Transverse colon (tissue), 4 donors: Measurements from ENCODE around the gene ZNF487. TPM values are rescaled to one million over a fixed set of nuclear protein-coding genes. Genes with fewer than 3 reads are reported as not detected.
"Not testable (repeated sequence)": the region's sequence is repeated elsewhere in the genome, so short reads cannot be mapped to it uniquely, and the experiment has no call there.

Experiments
- DNase-seq: peaks from one replicate; pipeline ENCODE4 v3.0.0-alpha.2; 2019
- H3K27ac ChIP-seq, 4 donors: fragments of 200-600 bp; sonication (generic); 2 replicates each; pipeline ENCODE4 v1.5.1; 2016 to 2018; ENCODE audit warnings: inconsistent platforms in 4 of 4
- H3K27me3 ChIP-seq: fragments of 200-600 bp; sonication (generic); 2 replicates; pipeline ENCODE4 v1.5.1; 2017; ENCODE audit warnings: inconsistent platforms
- H3K36me3 ChIP-seq, 4 donors: fragments of 200-600 bp; sonication (generic); 2 replicates each; pipeline ENCODE4 v1.5.1; 2017 to 2019; ENCODE audit warnings: inconsistent platforms in 4 of 4
- H3K4me1 ChIP-seq, 4 donors: fragments of 200-600 bp; sonication (generic); 2 replicates each; pipeline ENCODE4 v1.5.1; 2017 to 2020; ENCODE audit warnings: inconsistent platforms in 4 of 4
- H3K4me3 ChIP-seq, 4 donors: fragments of 200-600 bp; sonication (generic); 1 replicate in 1 of 4; 2 replicates in 3 of 4; pipeline versions ENCODE4 v1.5.1 to v1.6.1; 2017 to 2019; ENCODE audit warnings: inconsistent platforms in 4 of 4
- H3K9me3 ChIP-seq, 2 donors: fragments of 200-600 bp; sonication (generic); 2 replicates each; pipeline ENCODE4 v1.5.1; 2017 to 2019; ENCODE audit warnings: inconsistent platforms in 2 of 2
- EP300 ChIP-seq: sonication (generic); formaldehyde crosslinking; IDR thresholded peaks from one replicate; pipeline ENCODE4 v1.6.1; 2017; ENCODE audit warnings: antibody characterized with exemption, low read depth
- POLR2A ChIP-seq: fragments of 450-650 bp; IDR thresholded peaks from one replicate; pipeline ENCODE4 v1.6.1; 2016; ENCODE audit warnings: antibody characterized with exemption, mild to moderate bottlenecking, moderate library complexity
- POLR2AphosphoS5 ChIP-seq, 3 donors: sonication (generic); formaldehyde crosslinking; IDR thresholded peaks; one replicate each; pipeline ENCODE4 v1.6.1; 2016; ENCODE audit warnings: antibody characterized with exemption in 3 of 3
- WGBS, 2 donors: methylation state at CpG; one replicate each; pipeline ENCODE4 v1.1.5; 2018; ENCODE audit warnings: low coverage in 1 of 2; 5-methylcytosine and 5-hydroxymethylcytosine counted together
- in situ Hi-C, 4 donors: fragments of 200-750 bp; cut with MboI; loops; one replicate each; pipeline versions ENCODE4 v1.15.0 to v1.15.1; 2017; ENCODE audit warnings: low sequenced_read_pairs in 3 of 4, low pct_ligation_motif_present in 1 of 4, low pct_unique_long_range_greater_than_20kb in 1 of 4
- intact Hi-C: fragments of 100-400 bp; cut with DNase I; formaldehyde crosslinking; loops from one replicate; pipeline ENCODE4 v1.15.1; 2023; ENCODE audit warnings: low total_unique reads
- total RNA-seq, 4 donors: library from RNA; depleted of rRNA; stranded (reverse); fragments of >200 nt; gene quantifications; one replicate each; pipeline ENCODE4 v1.1.0, GENCODE V29; 2016
- TF ChIP-seq, protein P1 (sequence below), 5 experiments: fragments of 200-600 bp in 3 of 5; fragments of 450-650 bp in 2 of 5; sonication (generic) in 3 of 5; IDR thresholded peaks; 1 replicate in 2 of 5; 2 replicates in 3 of 5; pipeline ENCODE4 v1.5.1; 2016 to 2017; ENCODE audit warnings: antibody characterized with exemption in 5 of 5, inconsistent platforms in 3 of 5, mild to moderate bottlenecking in 2 of 5, moderate library complexity in 1 of 5

ZNF487 gene
- total RNA-seq, 4 donors from 2014 or later: 6.3 to 15.0 (median 7.9) TPM

DNA sequence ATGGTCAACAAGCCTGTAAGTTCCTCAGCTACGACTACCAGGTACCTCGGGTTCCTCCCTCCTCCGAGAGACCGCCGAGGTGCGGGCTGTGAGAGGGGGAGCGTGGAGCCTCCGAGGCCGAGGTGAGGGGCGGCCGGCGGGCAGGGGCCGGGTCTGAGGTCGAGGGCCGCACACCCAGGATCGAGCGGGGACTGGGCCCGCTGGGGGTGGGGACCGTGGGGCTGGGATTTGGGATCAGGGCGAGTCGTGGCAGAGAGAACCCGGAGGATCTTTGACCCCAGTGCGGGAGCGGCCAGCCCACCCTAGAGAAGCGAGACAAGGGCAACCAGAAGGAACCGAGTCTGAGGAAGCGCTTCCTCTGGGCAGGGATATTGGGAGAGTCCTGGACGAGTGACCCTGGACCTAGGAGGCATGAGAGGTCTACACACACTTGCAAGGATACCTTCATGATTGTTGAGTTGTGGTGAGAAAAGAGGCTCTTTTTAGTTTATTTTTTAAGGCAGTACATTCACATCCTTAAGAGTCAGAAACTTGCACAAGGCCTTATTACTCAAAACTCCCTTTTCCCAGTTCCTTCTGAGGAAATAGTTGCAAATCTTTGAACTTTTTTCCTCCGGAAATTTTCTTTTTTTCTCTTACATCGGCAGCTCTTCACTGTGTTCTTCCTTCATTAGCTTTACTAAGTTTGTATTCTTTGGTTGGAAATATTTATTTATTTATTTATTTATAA, 395 bp downstream of the ZNF487 start:
- in situ Hi-C loops: no loop called here

DNA sequence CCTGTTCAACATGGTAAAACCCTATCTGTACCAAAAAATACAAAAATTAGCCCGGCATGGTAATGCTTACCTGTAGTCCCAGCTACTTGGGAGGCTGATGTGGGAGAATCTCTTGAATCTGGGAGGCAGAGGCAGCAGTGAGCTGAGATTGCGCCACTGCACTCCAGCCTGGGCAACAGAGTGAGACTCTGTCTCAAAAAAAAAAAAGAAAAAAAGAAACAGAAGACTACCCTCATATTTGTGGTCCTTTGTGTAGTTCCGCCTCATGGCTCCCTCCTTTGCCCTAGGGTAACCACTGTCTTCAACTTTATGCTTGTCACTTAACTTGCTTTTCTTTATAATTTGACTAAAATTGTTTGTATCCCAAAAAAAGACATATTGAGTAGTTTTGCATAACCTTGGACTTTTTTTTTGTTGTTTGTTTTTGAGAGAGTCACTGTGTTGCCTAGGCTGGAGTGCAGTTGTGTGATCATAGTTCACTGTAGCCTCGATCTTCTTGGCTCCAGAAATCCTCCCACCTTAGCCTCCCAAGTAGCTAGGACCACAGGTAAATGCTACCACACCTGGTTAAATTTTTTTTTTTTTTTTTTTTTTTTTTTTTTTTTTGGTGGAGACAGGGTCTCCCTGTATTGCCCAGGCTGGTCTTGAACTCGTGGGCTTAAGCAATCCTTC, 3.7 kb downstream of the ZNF487 start:
- no peak overlapping the region for H3K4me3 ChIP-seq
- H3K4me1 ChIP-seq: peaks cover 0 to 16% (median 2%) of the 10 kb centered on the region in 4 donors
- intact Hi-C loops (no loop called here), in situ Hi-C loops (no loop called here)
- H3K27ac ChIP-seq: no peak overlapping the region
- no peaks in the 10 kb centered on the region for H3K36me3 ChIP-seq
- WGBS, 2 donors: 89 to 92% methylated on average over 4 of the region's 5 CpGs
- DNase-seq: no peak
- H3K27me3 ChIP-seq: no peaks in the 10 kb centered on the region
- no peaks in the 10 kb centered on the region for H3K9me3 ChIP-seq
- TF ChIP-seq POLR2AphosphoS5 (IDR thresholded peaks at IDR 0.05) (no peak), POLR2A (no peak), EP300 (no peak)
- TF ChIP-seq, protein P1, sequence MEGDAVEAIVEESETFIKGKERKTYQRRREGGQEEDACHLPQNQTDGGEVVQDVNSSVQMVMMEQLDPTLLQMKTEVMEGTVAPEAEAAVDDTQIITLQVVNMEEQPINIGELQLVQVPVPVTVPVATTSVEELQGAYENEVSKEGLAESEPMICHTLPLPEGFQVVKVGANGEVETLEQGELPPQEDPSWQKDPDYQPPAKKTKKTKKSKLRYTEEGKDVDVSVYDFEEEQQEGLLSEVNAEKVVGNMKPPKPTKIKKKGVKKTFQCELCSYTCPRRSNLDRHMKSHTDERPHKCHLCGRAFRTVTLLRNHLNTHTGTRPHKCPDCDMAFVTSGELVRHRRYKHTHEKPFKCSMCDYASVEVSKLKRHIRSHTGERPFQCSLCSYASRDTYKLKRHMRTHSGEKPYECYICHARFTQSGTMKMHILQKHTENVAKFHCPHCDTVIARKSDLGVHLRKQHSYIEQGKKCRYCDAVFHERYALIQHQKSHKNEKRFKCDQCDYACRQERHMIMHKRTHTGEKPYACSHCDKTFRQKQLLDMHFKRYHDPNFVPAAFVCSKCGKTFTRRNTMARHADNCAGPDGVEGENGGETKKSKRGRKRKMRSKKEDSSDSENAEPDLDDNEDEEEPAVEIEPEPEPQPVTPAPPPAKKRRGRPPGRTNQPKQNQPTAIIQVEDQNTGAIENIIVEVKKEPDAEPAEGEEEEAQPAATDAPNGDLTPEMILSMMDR (IDR thresholded peaks at IDR 0.05): no peak

More for the DNA sequence above, 395 bp downstream of the ZNF487 start:
- H3K4me3 ChIP-seq: peak overlapping the region; percentile 56 to 87 (median 86)
- intact Hi-C loops: no loop called here
- no peaks in the 10 kb centered on the region for H3K27me3 ChIP-seq
- WGBS, 2 donors: 6 to 25% methylated on average over 2 to 27 of the region's 30 CpGs
- peak overlapping the region; percentile 97 to 99 (median 98) for H3K27ac ChIP-seq
- H3K36me3 ChIP-seq: no peaks in the 10 kb centered on the region
- H3K9me3 ChIP-seq: no peaks in the 10 kb centered on the region
- H3K4me1 ChIP-seq: peaks cover 3 to 16% (median 4%) of the 10 kb centered on the region in 4 donors
- no peak for DNase-seq
- TF ChIP-seq POLR2AphosphoS5 (IDR thresholded peaks at IDR 0.05) (peak in 1 of 3 donors; percentile 39), POLR2A (no peak), EP300 (no peak)
- TF ChIP-seq, protein P1 (IDR thresholded peaks at IDR 0.05): no peak

DNA sequence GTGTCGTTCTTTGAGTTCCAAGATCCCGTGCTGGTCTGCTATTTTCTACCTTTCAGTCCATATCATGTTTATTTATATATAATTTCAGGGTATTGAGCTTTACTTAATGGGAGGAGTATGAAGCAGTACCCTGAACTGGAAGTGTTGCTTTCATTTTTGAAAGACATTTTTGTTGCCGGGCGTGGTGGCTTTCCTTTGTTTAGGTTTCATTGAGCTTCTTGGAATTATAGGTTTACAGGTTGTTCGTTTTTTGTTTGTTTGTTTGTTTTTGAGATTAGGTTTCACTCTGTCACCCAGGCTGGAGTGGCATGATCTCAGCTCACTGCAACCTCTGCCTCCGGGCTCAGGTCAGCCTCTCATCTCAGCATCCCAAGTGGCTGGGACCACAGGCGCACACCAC, 7.4 kb downstream of the ZNF487 start:
- intact Hi-C loops: no loop called here
- Histone ChIP-seq H3K9me3 (no peaks in the 10 kb centered on the region), H3K27me3 (no peaks in the 10 kb centered on the region), H3K27ac (no peak overlapping the region), H3K4me1 (peaks cover 0 to 7% (median 0%) of the 10 kb centered on the region in 4 donors), H3K4me3 (no peak overlapping the region), H3K36me3 (no peaks in the 10 kb centered on the region)
- TF ChIP-seq POLR2A (no peak), POLR2AphosphoS5 (IDR thresholded peaks at IDR 0.05) (no peak), EP300 (no peak)
- TF ChIP-seq, protein P1 (IDR thresholded peaks at IDR 0.05): no peak
- no peak for DNase-seq
- WGBS, 2 donors: 55 to 76% methylated on average over 6 to 7 of the region's 7 CpGs
- in situ Hi-C loops: no loop called here

DNA sequence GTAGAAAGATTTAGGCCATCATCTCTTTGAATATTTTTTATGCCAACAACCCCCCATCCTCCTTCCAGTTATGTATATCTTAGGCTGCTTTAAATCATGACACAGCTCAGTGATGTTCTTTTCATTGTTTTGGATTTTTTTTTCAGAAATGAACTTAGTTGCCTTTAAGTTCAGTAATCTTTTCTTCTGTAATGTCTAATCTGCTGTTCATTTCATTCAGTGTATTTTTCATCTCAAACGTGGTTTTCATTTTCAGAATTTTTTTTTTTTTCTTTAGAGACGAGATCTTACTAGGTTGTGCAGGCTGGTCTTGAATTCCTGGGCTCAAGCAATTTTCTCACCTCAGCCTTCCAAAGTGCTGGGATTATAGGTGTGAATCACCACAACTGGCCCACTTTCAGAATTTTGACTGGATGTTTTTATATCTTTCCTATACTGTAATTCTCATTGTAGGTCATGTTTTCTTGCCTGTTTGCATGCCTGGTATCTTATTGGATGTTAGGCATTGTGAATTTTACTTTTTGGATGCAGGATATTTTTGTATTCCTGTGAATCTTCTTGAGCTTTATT, 8.1 kb downstream of the ZNF487 start:
- TF ChIP-seq POLR2AphosphoS5 (IDR thresholded peaks at IDR 0.05) (no peak), EP300 (no peak), POLR2A (no peak)
- TF ChIP-seq, protein P1 (IDR thresholded peaks at IDR 0.05): no peak
- no peaks in the 10 kb centered on the region for H3K9me3 ChIP-seq
- H3K27me3 ChIP-seq: no peaks in the 10 kb centered on the region
- intact Hi-C loops (no loop called here), in situ Hi-C loops (no loop called here)
- DNase-seq: no peak
- peaks cover 0 to 7% (median 0%) of the 10 kb centered on the region in 4 donors for H3K4me1 ChIP-seq
- H3K36me3 ChIP-seq: no peaks in the 10 kb centered on the region
- 77 to 90% methylated on average over 2 of the region's 2 CpGs for WGBS, 2 donors
- H3K27ac ChIP-seq: no peak overlapping the region
- no peak overlapping the region for H3K4me3 ChIP-seq

DNA sequence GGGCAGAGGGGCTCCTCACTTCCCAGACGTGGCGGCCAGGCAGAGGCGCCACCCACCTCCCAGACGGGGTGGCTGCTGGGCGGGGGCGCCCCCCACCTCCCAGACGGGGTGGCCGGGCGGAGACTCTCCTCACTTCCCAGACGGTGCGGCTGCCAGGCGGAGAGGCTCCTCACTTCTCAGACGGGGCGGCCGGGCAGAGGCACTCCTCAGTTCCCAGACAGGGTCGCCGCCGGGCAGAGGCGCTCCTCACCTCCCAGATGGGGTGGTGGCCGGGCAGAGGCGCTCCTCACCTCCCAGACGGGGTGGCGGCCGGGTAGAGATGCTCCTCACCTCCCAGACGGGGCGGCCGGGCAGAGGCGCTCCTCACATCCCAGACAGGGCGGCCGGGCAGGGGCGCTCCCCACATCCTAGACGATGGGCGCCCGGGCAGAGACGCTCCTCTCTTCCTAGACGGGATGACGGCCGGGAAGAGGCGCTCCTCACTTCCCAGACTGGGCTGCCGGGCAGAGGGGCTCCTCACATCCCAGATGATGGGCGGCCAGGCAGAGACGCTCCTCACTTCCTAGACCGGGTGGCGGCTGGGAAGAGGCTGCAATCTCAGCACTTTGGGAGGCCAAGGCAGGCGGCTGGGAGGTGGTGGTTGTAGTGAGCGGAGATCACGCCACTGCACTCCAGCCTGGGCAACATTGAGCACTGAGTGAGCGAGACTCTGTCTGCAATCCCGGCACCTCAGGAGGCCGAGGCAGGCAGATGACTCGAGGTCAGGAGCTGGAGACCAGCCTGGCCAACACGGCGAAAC, 9.5 kb downstream of the ZNF487 start:
- H3K27ac ChIP-seq, H3K9me3 ChIP-seq, DNase-seq, H3K4me1 ChIP-seq, in situ Hi-C loops, H3K27me3 ChIP-seq, intact Hi-C loops, H3K36me3 ChIP-seq, H3K4me3 ChIP-seq: not testable (repeated sequence)
- WGBS, 2 donors: 98% methylated on average over 34 of the region's 53 CpGs; no CpG with 5 or more reads in 1 of the 2 donors
